GM19463 (cell line): ENCODE results near the gene ZC3H10.

Experiments used
- ATAC-seq: cut with Tn5 transposase; IDR thresholded peaks from one replicate; pipeline ENCODE4 v1.9.1; 2021; ENCODE audit warnings: mild to moderate bottlenecking, moderate library complexity; ENCODE audit not compliant: unreplicated experiment

ZC3H10 gene

DNA sequence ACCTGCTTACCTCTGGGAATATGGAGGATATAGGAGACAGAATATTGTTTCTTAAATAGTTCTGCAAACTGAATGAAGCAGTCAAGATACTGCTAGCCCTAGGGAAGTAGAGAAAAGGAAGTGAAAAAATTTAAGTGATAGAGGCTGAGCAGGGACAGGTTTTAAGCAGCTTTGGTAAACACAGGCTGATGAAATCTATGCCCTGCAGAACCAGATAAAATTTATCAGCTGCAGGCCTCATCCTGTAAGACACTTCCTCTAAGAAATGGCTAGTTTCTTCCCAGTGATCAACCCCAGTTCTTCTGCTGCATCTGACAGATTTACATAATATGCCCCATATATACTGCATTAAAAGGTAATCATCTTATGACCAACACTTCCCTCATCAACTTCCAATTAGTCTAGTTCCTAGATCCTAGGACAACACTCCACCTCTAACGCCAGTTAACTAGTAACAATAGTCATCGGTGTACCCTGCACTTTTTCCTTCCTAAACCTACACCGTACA, 8.7 kb downstream of the ZC3H10 start:
- no peak for ATAC-seq

DNA sequence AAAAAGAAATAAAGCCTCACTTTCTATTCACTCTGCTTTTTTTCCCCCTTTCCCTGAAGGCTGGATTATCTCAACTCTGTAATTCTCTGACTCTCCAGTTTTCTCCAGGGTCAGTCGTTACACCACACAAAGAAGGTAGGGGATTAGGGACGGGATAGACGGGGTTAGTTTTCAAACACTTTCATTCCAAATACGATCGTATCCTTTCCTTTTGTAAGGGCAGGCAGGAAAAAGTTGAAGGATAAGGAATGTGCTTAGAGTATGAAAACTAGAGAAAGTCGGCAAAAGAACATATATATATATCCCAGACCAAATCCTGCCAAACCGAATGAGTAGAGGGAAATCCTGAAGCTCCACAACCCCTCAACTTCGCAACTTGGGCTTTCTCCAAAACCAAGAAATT, 9.4 kb downstream of the ZC3H10 start:
- no peak for ATAC-seq

- peak; percentile 88 for ATAC-seq
Observed at GRCh38 chr12:56127888-56128669, 10.0 kb downstream of the ZC3H10 start, which contains the start of gene ESYT1. Gene ESYT1, plus strand, starts transcription at chr12:56128267. Its CDS starts 53 bp downstream, at chr12:56128320.

GRCh38 chr12:56128670-56129205, 10.7 kb downstream of the ZC3H10 start:
- no peak for ATAC-seq

- peak; percentile 33 for ATAC-seq
Observed at GRCh38 chr12:56129206-56129941, 11.3 kb downstream of the ZC3H10 start.

DNA sequence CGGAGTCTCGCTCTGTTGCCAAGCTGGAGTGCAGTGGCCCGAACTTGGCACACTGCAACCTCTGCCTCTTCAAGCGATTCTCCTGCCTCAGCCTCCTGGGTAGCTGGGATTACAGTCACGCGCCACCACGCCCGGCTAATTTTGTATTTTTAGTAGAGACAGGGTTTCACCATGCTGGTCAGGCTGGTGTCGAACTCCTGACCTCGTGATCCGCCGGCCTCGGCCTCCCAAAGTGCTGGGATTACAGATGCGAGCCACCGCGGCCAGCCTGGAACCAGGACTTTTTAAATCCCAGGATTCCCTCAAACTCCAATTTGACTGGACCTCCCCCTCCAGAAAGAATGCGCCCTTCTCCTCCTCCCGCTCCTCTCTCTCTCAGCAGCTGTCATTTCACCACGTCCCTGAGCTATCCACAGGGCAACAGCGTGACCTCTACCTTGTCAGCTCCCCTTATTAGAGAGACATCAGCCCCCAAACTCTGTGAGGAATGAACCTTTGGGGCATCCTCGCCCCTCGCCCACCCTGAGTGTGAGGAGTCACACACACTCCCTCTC, 12.0 kb downstream of the ZC3H10 start:
- ATAC-seq = no peak

DNA sequence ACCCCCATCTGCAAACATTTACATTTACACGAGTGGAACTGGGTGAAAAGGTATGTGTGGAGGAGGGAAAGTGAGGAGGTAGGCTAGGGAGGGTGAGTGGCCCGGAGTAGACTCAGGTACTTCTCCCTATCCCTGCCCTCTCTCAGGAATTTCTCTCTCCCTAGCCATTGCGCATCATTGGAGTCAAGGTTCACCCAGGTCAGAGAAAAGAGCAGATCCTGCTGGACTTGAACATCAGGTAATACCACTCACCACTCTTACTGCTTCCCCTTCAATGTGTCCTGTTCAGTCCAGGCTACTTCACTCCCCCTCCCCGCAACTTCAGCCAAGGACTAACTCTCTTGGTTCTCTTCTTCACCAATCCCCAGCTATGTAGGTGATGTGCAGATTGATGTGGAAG, 12.8 kb downstream of the ZC3H10 start:
- ATAC-seq = no peak

GRCh38 chr12:56134897-56135296, 16.8 kb downstream of the ZC3H10 start:
- no peak for ATAC-seq

DNA sequence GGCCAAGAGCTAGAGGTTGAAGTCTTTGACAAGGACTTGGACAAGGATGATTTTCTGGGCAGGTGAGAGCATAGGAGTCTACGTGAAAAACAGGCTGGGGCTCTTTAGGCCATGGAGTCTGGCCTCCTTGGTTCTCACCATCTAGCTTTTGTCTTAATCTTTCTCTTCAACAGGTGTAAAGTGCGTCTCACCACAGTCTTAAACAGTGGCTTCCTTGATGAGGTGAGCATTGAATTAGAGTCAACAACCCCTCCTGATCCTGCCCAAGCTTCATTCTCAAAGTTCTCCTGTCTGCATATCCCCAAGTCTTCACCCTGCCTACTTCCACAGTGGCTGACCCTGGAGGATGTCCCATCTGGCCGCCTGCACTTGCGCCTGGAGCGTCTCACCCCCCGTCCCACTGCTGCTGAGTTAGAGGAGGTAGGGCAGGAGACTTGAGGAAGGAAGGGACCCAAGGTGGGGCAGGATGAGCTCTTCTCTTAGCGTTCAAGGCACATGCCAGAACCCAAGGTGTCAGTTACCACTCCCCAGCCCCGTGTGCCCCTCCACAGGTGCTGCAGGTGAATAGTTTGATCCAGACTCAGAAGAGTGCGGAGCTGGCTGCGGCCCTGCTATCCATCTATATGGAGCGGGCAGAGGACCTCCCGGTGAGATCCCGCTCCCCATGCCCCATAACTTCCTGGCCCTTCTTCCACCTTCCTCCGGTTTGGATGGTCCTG, 19.9 kb downstream of the ZC3H10 start:
- ATAC-seq = no peak

- no peak for ATAC-seq
Observed at GRCh38 chr12:56141946-56142784, 24.1 kb downstream of the ZC3H10 start.

- ATAC-seq = no peak
Observed at GRCh38 chr12:56143217-56143616, 25.2 kb downstream of the ZC3H10 start.

DNA sequence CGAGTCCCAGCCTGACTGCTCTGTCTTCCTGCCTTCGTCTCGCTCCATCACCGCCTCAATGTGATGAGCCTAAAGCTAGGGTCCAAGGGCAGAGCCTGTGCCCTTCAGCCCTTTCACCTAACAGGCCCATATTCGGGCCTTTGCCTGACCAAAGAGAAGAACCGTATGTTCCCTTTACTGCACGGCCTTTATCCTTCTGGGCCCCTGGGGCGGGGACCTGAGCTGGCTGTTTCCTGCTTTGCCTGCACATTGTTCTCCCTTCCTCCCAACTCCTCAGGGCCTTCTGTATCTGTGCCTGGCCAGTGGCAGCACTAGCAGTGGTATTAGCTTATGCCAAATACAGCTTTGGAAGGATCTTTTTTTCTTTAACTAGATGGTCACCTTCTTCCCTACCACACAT, 25.8 kb downstream of the ZC3H10 start:
- no peak for ATAC-seq

DNA sequence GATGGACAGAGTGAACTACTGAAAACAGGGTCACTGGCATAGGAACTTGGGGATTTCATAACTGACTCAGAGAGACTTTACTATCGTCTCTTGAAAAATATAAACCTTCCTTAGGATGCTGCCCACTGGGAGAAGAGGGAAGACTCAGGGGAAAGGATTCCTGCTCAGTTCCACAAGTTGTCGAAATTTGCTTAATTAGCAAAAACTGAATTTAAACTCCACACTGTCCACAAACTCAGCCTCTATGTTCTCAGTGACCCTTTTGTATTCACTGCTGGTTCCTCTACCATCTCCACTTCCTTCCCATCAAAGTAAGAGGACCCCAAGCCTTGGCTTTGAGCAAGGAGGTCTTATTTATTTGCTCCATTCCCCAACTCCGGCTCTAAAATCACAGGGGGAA, 27.2 kb downstream of the ZC3H10 start:
- ATAC-seq = no peak

GRCh38 chr12:56146492-56147460, 28.7 kb downstream of the ZC3H10 start:
- no peak for ATAC-seq

- ATAC-seq = no peak
Observed at GRCh38 chr12:56150563-56150962, 32.5 kb downstream of the ZC3H10 start.

- ATAC-seq = peak; percentile 60
Observed at GRCh38 chr12:56151672-56152131, 33.6 kb downstream of the ZC3H10 start.

GRCh38 chr12:56152132-56152755, 34.2 kb downstream of the ZC3H10 start, which contains the start of gene MYL6B:
Gene MYL6B, plus strand, starts transcription at chr12:56152587. Its CDS starts 1,332 bp downstream, at chr12:56153919.
- peak; percentile 91 for ATAC-seq
